Smooth muscle cell (in vitro differentiated cells): ENCODE results near the gene E2F2. TPM values are rescaled to one million over a fixed set of nuclear protein-coding genes. Genes with fewer than 3 reads are reported as not detected.

Source experiments
- DNase-seq: peaks from one replicate; lab custom pipeline; 2025; ENCODE audit not compliant: unreplicated experiment; lab: John Stamatoyannopoulos, UW
- H2AFZ ChIP-seq: fragments of 200-600 bp; sonication (generic); 2 replicates; pipeline ENCODE4 v1.6.0; 2016; ENCODE audit warnings: antibody characterized with exemption, low read depth, mild to moderate bottlenecking
- H3F3A ChIP-seq: fragments of 200-600 bp; sonication (generic); 2 replicates; pipeline ENCODE4 v1.6.0; 2017; ENCODE audit warnings: antibody characterized with exemption, low read depth
- H3K27ac ChIP-seq: fragments of 200-600 bp; sonication (generic); 2 replicates; pipeline ENCODE4 v1.5.1; 2016; ENCODE audit warnings: low read depth, mild to moderate bottlenecking
- H3K27me3 ChIP-seq: fragments of 200-600 bp; sonication (generic); 2 replicates; pipeline ENCODE4 v1.6.1; 2016; ENCODE audit warnings: low read depth, mild to moderate bottlenecking
- H3K36me3 ChIP-seq: fragments of 200-600 bp; sonication (generic); 2 replicates; pipeline ENCODE4 v1.5.1; 2016; ENCODE audit warnings: low read depth
- H3K4me1 ChIP-seq: fragments of 200-600 bp; sonication (generic); 2 replicates; pipeline ENCODE4 v1.5.1; 2016; ENCODE audit warnings: low read depth
- H3K4me2 ChIP-seq: fragments of 200-600 bp; sonication (generic); 2 replicates; pipeline ENCODE4 v1.6.0; 2016; ENCODE audit warnings: mild to moderate bottlenecking
- H3K4me3 ChIP-seq: fragments of 200-600 bp; sonication (generic); 2 replicates; pipeline ENCODE4 v1.5.1; 2016; ENCODE audit warnings: mild to moderate bottlenecking
- H3K79me2 ChIP-seq: fragments of 200-600 bp; sonication (generic); 2 replicates; pipeline ENCODE4 v1.6.0; 2016; ENCODE audit warnings: low read depth, mild to moderate bottlenecking
- H3K9ac ChIP-seq: fragments of 200-600 bp; sonication (generic); 2 replicates; pipeline ENCODE4 v1.6.0; 2016; ENCODE audit warnings: low read depth
- H3K9me3 ChIP-seq: fragments of 200-600 bp; sonication (generic); replicated peaks from 2 replicates; pipeline ENCODE4 v1.5.1; 2016; ENCODE audit warnings: low read depth
- H4K20me1 ChIP-seq: fragments of 200-600 bp; sonication (generic); 2 replicates; pipeline ENCODE4 v1.6.0; 2016; ENCODE audit warnings: low read depth
- WGBS: methylation state at CpG from one replicate; pipeline ENCODE4 v1.1.7; 2016; ENCODE audit warnings: low lambda C conversion rate; 5-methylcytosine and 5-hydroxymethylcytosine counted together
- polyA plus RNA-seq: library from polyadenylated mRNA; unstranded; fragments of >200 nt; fragmentation: Nextera tagmentation; extraction: Ambion mirVana; gene quantifications from 2 replicates; pipeline ENCODE4 v1.2.1, GENCODE V29; 2016
- total RNA-seq: library from RNA; depleted of rRNA; stranded (reverse); fragments of >200 nt; gene quantifications from 2 replicates; pipeline ENCODE4 v1.2.3, GENCODE V29; 2014
- TF ChIP-seq, protein P1 (sequence below): fragments of 200-600 bp; sonication (generic); IDR thresholded peaks from 2 replicates; pipeline ENCODE4 v1.5.1; 2017; ENCODE audit warnings: borderline replicate concordance, mild to moderate bottlenecking, antibody characterized with exemption; ENCODE audit not compliant: insufficient read depth, poor library complexity, severe bottlenecking

E2F2 gene
- total and polyA plus RNA-seq, 2 experiments from 2014 or later: 0.63 to 1.4 TPM

DNA sequence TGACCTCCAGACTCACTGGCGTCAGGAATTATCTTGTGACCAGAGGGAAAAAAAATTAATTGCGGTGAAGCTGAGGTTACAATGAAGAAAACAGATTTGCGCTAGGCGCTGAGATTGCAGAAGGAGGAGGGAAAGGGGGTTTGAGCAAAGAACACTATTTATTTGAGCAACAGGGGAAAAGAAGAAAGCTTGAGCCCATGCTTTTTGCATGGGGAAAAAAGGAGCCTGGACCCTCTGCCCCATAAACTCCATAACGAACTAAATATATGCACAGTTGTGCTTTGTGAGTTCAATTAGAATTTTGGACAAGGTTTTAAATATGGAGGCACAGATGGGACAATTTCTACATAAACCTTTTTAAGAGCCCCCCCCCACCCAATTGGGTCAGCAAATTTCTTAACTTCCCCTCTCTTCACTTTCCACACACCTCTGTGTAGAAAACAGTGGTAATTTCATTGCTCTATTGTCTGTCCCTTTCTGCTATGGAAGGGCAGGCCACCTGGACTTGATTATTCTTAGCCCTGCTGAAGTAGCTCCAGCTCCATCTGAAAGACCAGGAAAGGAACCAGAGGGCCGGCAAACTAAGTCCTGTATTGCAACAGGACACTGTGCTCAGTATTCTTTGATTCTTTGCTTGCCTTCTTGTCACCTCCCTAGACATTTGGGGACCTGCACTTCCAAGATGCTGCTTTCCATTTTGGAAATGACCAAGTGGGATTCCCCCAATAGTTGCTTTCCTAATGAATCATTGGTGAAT, 29.1 kb upstream of the E2F2 start:
- no peak overlapping the region for H2AFZ ChIP-seq
- DNase-seq: no peak

DNA sequence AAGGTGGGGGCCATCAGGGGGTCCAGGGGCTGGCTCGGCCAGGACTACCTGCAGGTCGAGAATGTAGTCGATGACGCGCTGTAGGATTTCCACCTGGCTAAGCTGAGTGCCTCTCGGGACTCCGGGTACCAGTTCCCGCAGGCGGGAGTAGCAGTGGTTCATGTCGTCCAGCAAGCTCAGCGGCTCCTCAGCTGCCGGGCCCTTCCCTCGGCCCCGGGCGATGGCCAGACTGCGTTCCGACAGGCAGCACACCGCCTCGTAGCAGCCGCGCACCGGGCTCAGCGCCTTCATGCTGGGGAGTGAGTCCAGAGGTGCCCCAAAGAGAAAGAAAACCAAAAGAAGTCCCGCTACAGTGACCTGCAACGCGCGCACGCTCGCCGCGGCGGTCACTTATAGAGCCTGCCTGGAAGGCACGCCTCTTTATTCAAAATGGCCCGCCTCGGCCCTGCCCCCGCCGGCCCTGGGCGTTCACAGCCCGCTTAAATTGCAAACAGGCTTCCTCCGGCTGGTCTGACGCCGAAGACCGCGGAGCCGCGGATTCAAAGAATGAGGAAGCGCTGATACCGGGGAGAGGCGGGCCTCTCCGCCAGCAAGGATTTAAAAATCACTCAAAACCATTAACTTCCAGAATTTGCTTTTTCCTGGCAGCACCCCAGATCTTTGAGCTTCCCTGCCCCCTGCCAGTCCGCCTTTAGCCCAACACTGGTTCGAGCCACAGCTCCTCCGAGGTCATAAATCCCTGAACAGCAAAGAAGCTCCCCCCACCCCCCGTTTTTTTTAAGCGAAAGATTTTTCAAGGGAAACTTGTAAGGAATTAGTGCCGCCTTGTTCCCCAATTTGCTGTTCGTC, 28.3 kb upstream of the E2F2 start, which contains the start of gene ID3:
ID3 (minus strand) TSS at position 366 of the 849 bp plus-strand sequence; CDS start at position 291, 75 bp downstream.
- H3K9ac ChIP-seq: peak within 1 kb of the TSS; percentile 89
- peak within 1 kb of the TSS; percentile 89 for H3K4me3 ChIP-seq
- H3K4me1 ChIP-seq: peaks cover 76% of the 10 kb centered on the region
- no peak within 1 kb of the TSS for H2AFZ ChIP-seq
- DNase-seq: peak; percentile 77
- under 1% methylated on average over 55 of the region's 57 CpGs for WGBS
- TF ChIP-seq, protein P1, sequence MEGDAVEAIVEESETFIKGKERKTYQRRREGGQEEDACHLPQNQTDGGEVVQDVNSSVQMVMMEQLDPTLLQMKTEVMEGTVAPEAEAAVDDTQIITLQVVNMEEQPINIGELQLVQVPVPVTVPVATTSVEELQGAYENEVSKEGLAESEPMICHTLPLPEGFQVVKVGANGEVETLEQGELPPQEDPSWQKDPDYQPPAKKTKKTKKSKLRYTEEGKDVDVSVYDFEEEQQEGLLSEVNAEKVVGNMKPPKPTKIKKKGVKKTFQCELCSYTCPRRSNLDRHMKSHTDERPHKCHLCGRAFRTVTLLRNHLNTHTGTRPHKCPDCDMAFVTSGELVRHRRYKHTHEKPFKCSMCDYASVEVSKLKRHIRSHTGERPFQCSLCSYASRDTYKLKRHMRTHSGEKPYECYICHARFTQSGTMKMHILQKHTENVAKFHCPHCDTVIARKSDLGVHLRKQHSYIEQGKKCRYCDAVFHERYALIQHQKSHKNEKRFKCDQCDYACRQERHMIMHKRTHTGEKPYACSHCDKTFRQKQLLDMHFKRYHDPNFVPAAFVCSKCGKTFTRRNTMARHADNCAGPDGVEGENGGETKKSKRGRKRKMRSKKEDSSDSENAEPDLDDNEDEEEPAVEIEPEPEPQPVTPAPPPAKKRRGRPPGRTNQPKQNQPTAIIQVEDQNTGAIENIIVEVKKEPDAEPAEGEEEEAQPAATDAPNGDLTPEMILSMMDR: no peak
- no peaks in the 10 kb centered on the region for H3K9me3 ChIP-seq
- H3K36me3 ChIP-seq: no peaks in the 10 kb centered on the region
- H3K27ac ChIP-seq: peak within 1 kb of the TSS; percentile 99
- peak within 1 kb of the TSS; percentile 98 for H3K4me2 ChIP-seq
- H3K27me3 ChIP-seq: no peaks in the 10 kb centered on the region
- H3F3A ChIP-seq: peaks cover 61% of the 10 kb centered on the region
- H3K79me2 ChIP-seq: peaks cover 24% of the 10 kb centered on the region
- H4K20me1 ChIP-seq: peaks cover 35% of the 10 kb centered on the region

More for the DNA sequence above, 29.1 kb upstream of the E2F2 start:
- H3K9ac ChIP-seq: peak overlapping the region; percentile 89
- peaks cover 35% of the 10 kb centered on the region for H4K20me1 ChIP-seq
- H3K9me3 ChIP-seq: no peaks in the 10 kb centered on the region
- no peaks in the 10 kb centered on the region for H3K27me3 ChIP-seq
- peak overlapping the region; percentile 99 for H3K27ac ChIP-seq
- H3K79me2 ChIP-seq: peaks cover 24% of the 10 kb centered on the region
- H3F3A ChIP-seq: peaks cover 69% of the 10 kb centered on the region
- peak overlapping the region; percentile 98 for H3K4me2 ChIP-seq
- peaks cover 80% of the 10 kb centered on the region for H3K4me1 ChIP-seq
- no peaks in the 10 kb centered on the region for H3K36me3 ChIP-seq
- H3K4me3 ChIP-seq: peak overlapping the region; percentile 89
- TF ChIP-seq, protein P1: no peak
- 3% methylated on average over 6 of the region's 6 CpGs for WGBS

DNA sequence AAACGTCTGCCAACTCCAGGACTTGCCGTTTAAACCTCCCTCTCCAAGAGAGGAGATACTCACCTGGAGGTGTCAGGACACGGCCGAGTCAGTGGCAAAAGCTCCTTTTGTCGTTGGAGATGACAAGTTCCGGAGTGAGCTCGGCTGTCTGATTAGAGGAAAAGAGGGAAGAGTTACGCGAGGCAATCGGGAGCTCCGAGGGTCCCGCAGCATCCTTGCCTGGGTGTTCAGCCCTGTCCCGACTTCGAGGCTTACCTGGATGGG, 27.8 kb upstream of the E2F2 start:
- H3K79me2 ChIP-seq: peaks cover 24% of the 10 kb centered on the region
- TF ChIP-seq, protein P1: no peak
- H3K27ac ChIP-seq: peak overlapping the region; percentile 99
- peak overlapping the region; percentile 82 for H3K9ac ChIP-seq
- peaks cover 76% of the 10 kb centered on the region for H3K4me1 ChIP-seq
- 2% methylated on average over 14 of the region's 14 CpGs for WGBS
- no peaks in the 10 kb centered on the region for H3K9me3 ChIP-seq
- no peaks in the 10 kb centered on the region for H3K27me3 ChIP-seq
- H2AFZ ChIP-seq: no peak overlapping the region
- peak overlapping the region; percentile 89 for H3K4me3 ChIP-seq
- peaks cover 58% of the 10 kb centered on the region for H3F3A ChIP-seq
- no peak for DNase-seq
- no peaks in the 10 kb centered on the region for H3K36me3 ChIP-seq
- H4K20me1 ChIP-seq: peaks cover 35% of the 10 kb centered on the region
- peak overlapping the region; percentile 98 for H3K4me2 ChIP-seq
